ENCODE data around the gene F2RL2.

- no peak for TF ChIP-seq CTCF (IDR thresholded peaks at IDR 0.05)
- no peak for TF ChIP-seq POLR2A (IDR thresholded peaks at IDR 0.05)
Measured at GRCh38 chr5:76662521-76662920, 39.3 kb upstream of the F2RL2 start.
